Mesendoderm (in vitro differentiated cells): Measurements from ENCODE around the gene TMEM108.
A peak's percentile ranks its signal among the peaks of the same experiment; 100 is the strongest.

Experiments
- DNase-seq: peaks from one replicate; pipeline ENCODE4 v3.0.0; 2013
- H2AK5ac ChIP-seq: 2 replicates; pipeline ENCODE4 v1.6.1; 2013; ENCODE audit warnings: low read length, inconsistent platforms
- H2BK120ac ChIP-seq: 2 replicates; pipeline ENCODE4 v1.6.1; 2013; ENCODE audit warnings: low read depth, mild to moderate bottlenecking, low read length, moderate library complexity, mixed read lengths
- H2BK15ac ChIP-seq: replicated peaks from 2 replicates; pipeline ENCODE4 v1.6.1; 2013; ENCODE audit warnings: low read depth, mild to moderate bottlenecking, moderate library complexity
- H2BK5ac ChIP-seq: 2 replicates; pipeline ENCODE4 v1.6.1; 2013; ENCODE audit warnings: low read length, inconsistent platforms
- H3K18ac ChIP-seq: 2 replicates; pipeline ENCODE4 v1.6.1; 2013; ENCODE audit warnings: mild to moderate bottlenecking, low read length, mixed read lengths
- H3K23ac ChIP-seq: one replicate; pipeline ENCODE4 v1.6.1; 2013; ENCODE audit warnings: low read length
- H3K27ac ChIP-seq: 2 replicates; pipeline ENCODE4 v1.5.1; 2013; ENCODE audit warnings: low read depth, mild to moderate bottlenecking, inconsistent platforms, low read length, moderate library complexity
- H3K27me3 ChIP-seq: 2 replicates; pipeline ENCODE4 v1.6.1; 2013; ENCODE audit warnings: low read length, control low read depth, mild to moderate bottlenecking, inconsistent platforms; ENCODE audit not compliant: insufficient read depth, poor library complexity
- H3K36me3 ChIP-seq: 2 replicates; pipeline ENCODE4 v1.6.1; 2013; ENCODE audit warnings: low read length, inconsistent platforms; ENCODE audit not compliant: control insufficient read depth, insufficient read depth
- H3K4ac ChIP-seq: one replicate; pipeline ENCODE4 v1.6.1; 2013; ENCODE audit warnings: low read depth, mild to moderate bottlenecking, low read length, moderate library complexity
- H3K4me1 ChIP-seq: 2 replicates; pipeline ENCODE4 v1.6.1; 2013; ENCODE audit warnings: low read depth, low read length, inconsistent platforms; ENCODE audit not compliant: control insufficient read depth
- H3K4me2 ChIP-seq: 2 replicates; pipeline ENCODE4 v1.6.1; 2013; ENCODE audit warnings: low read length
- H3K4me3 ChIP-seq: 2 replicates; pipeline ENCODE4 v1.5.1; 2013; ENCODE audit warnings: mild to moderate bottlenecking, low read length
- H3K56ac ChIP-seq: one replicate; pipeline ENCODE4 v1.6.1; 2013; ENCODE audit warnings: low read length
- H3K79me1 ChIP-seq: 2 replicates; pipeline ENCODE4 v1.6.1; 2013; ENCODE audit warnings: low read length, inconsistent platforms
- H3K79me2 ChIP-seq: 2 replicates; pipeline ENCODE4 v1.6.1; 2013; ENCODE audit warnings: mild to moderate bottlenecking, low read length; ENCODE audit not compliant: control insufficient read depth, insufficient read depth
- H3K9ac ChIP-seq: 2 replicates; pipeline ENCODE4 v1.6.1; 2013; ENCODE audit warnings: low read length, inconsistent platforms
- H4K5ac ChIP-seq: one replicate; pipeline ENCODE4 v1.6.1; 2013; ENCODE audit warnings: low read length
- H4K8ac ChIP-seq: one replicate; pipeline ENCODE4 v1.6.1; 2013; ENCODE audit warnings: low read depth, mild to moderate bottlenecking, control low read depth, low read length, moderate library complexity
- WGBS: extraction: QIAGEN DNeasy Blood & Tissue Kit; methylation state at CpG from one replicate; pipeline ENCODE4 v1.1.7; 2013; ENCODE audit warnings: low lambda C conversion rate, missing lambda C conversion rate; ENCODE audit not compliant: insufficient coverage; ENCODE audit errors: extremely low coverage; 5-methylcytosine and 5-hydroxymethylcytosine counted together

The TMEM108 gene

DNA sequence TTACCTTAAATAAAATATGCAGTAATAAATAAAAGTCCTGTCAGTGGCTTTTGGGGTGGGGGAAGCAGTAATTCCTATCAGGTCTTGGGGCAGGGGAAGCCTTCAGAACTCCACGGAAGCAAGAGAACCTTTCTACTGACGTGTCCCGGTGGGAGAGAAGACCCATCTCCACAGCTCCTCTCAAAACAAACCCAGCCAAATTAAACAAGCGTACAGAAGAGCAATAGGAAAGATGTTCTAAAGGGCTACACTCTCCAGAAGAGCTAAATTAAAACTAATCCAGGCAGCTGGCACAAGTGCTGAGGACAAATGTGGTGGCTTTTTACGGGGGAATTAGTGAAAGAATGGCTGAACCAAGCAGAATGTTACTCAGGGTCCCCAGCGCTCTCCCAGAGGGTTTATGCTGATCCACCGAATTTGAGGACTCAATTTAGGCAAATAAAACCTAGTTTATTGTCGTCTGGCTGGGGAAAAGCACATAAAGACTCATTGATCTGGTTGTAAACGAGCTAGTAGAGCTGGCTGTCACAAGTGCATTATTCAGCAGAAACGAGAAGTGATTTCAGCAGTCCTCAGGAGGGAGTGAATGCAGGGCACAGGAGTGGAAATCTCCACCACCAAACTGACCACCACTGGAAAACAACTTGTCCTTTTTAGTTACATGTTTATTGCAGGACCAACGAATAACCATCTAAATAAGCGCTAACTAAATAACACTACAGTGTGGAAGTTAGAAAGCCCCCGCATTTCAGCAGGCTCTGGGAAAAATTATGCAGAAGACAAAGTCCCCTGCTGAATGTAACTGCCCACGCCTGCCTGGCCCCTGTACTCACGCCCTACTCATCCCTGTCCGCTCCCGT is 375.2 kb downstream of the TMEM108 start:
- H3K56ac ChIP-seq, result no peak overlapping the region
- H3K4me2 ChIP-seq, result no peak overlapping the region
- H3K79me2 ChIP-seq, result no peaks in the 10 kb centered on the region
- no peak overlapping the region for H3K4me3 ChIP-seq
- no peak overlapping the region for H3K9ac ChIP-seq
- H2BK15ac ChIP-seq, result no peak overlapping the region
- no peak overlapping the region for H4K8ac ChIP-seq
- no peak overlapping the region for H3K27ac ChIP-seq
- H3K4me1 ChIP-seq, result no peaks in the 10 kb centered on the region
- H3K23ac ChIP-seq, result peak overlapping the region; percentile 66
- H3K18ac ChIP-seq, result no peak overlapping the region
- no peak overlapping the region for H3K4ac ChIP-seq
- no peaks in the 10 kb centered on the region for H3K36me3 ChIP-seq
- H3K79me1 ChIP-seq, result no peaks in the 10 kb centered on the region
- H4K5ac ChIP-seq, result no peak overlapping the region
- H2BK5ac ChIP-seq, result no peak overlapping the region
- no peak overlapping the region for H2BK120ac ChIP-seq
- no peak overlapping the region for H2AK5ac ChIP-seq
- peak; percentile 43 for DNase-seq
- WGBS, result no CpG with 5 or more reads among the region's 17 CpGs
- H3K27me3 ChIP-seq, result no peaks in the 10 kb centered on the region

DNA sequence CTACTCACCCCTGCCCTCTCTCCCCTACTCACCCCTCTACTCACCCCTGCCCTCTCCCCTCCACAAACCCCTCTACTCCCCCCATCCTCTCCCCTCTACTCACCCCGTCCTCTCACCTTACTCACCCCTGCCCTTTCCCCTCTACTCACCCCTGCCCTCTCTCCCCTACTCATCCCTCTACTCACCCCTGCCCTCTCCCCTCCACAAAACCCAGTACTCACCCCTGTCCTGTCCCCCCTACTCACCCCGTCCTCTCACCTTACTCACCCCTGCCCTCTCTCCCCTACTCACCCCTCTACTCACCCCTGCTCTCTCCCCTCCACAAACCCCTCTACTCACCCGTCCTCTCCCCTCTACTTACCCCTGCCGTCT is 375.8 kb downstream of the TMEM108 start:
- no peak overlapping the region for H3K18ac ChIP-seq
- no peak overlapping the region for H2BK15ac ChIP-seq
- H3K4me2 ChIP-seq, result no peak overlapping the region
- 100% methylated on average over 2 of the region's 4 CpGs for WGBS
- H2BK5ac ChIP-seq, result no peak overlapping the region
- no peaks in the 10 kb centered on the region for H3K36me3 ChIP-seq
- H3K56ac ChIP-seq, result no peak overlapping the region
- no peak overlapping the region for H4K5ac ChIP-seq
- no peaks in the 10 kb centered on the region for H3K79me2 ChIP-seq
- H4K8ac ChIP-seq, result no peak overlapping the region
- no peak overlapping the region for H3K4me3 ChIP-seq
- no peak for DNase-seq
- no peaks in the 10 kb centered on the region for H3K27me3 ChIP-seq
- H3K79me1 ChIP-seq, result no peaks in the 10 kb centered on the region
- H2AK5ac ChIP-seq, result no peak overlapping the region
- no peak overlapping the region for H3K4ac ChIP-seq
- no peak overlapping the region for H2BK120ac ChIP-seq
- no peak overlapping the region for H3K9ac ChIP-seq
- H3K27ac ChIP-seq, result no peak overlapping the region
- no peak overlapping the region for H3K23ac ChIP-seq
- H3K4me1 ChIP-seq, result no peaks in the 10 kb centered on the region

DNA sequence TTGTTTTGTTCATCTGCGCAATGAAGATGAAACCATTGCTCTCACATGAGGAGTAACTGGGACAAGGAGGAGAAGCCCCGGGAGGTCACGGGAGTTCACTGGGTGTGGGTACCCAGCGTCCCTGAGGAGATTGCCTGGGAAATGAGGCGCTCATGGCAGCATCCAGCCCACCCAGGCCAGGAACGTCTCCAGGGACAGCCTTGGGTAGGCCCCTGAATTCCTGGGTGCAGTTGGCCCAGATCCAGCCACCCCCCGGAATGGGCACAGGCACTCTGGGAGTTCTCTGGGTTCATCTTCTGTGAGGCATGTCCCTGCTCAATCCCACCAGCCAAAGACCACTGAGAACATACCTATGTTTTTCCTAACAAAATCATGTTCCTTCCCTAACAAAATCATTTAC is 380.2 kb downstream of the TMEM108 start:
- Histone ChIP-seq H3K79me2 (no peaks in the 10 kb centered on the region), H3K4me3 (no peak overlapping the region), H3K27ac (no peak overlapping the region), H3K36me3 (no peaks in the 10 kb centered on the region), H4K5ac (no peak overlapping the region), H3K27me3 (no peaks in the 10 kb centered on the region), H3K23ac (no peak overlapping the region), H3K9ac (no peak overlapping the region), H3K79me1 (no peaks in the 10 kb centered on the region), H2BK120ac (no peak overlapping the region), H2BK5ac (no peak overlapping the region), H3K56ac (no peak overlapping the region), H3K18ac (no peak overlapping the region), H3K4me1 (no peaks in the 10 kb centered on the region), H4K8ac (no peak overlapping the region), H3K4ac (no peak overlapping the region), H2BK15ac (no peak overlapping the region), H3K4me2 (no peak overlapping the region), H2AK5ac (no peak overlapping the region)
- no CpG with 5 or more reads among the region's 7 CpGs for WGBS
- DNase-seq, result no peak

DNA sequence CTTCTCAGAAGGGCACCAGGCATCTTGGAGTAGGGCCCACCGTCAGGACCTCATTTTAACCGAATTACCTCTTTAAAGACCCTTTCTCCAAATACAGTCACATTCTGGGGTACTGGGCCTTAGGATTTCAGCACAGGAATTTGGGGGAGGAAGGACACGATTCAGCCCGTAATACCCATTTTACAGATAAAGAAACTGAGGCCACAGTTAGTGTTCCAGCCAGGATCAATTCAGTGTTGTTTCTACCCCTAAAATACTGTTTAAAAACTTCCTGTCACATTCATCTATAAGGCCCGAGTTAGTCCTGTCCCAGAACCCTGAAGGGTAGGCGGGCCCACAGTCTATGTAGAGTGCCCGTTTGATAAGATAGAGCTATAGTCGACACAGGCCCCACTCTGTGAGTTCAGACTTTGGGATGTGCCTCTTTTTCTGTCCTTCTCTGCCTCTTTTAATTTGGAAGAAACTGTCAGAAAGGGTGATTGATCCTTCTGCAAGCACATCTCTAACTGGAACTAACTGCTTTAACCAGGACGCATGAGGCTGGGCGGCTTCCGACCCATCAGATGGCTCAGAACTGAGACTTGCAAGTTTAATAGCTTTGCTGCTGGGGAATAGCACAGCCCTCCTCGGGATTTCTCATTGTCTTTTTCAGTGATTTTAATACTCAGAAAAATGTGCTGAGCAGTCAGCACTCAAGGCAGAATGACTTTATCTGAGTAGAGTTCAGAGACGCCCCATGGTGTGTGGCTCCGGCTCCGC is 381.1 kb downstream of the TMEM108 start:
- no peaks in the 10 kb centered on the region for H3K4me1 ChIP-seq
- H2BK5ac ChIP-seq, result no peak overlapping the region
- H3K79me1 ChIP-seq, result no peaks in the 10 kb centered on the region
- H3K79me2 ChIP-seq, result no peaks in the 10 kb centered on the region
- no peaks in the 10 kb centered on the region for H3K27me3 ChIP-seq
- no peak overlapping the region for H3K4me3 ChIP-seq
- H4K8ac ChIP-seq, result no peak overlapping the region
- H3K4ac ChIP-seq, result no peak overlapping the region
- H3K18ac ChIP-seq, result no peak overlapping the region
- DNase-seq, result no peak
- H4K5ac ChIP-seq, result no peak overlapping the region
- no peak overlapping the region for H2BK15ac ChIP-seq
- H2BK120ac ChIP-seq, result no peak overlapping the region
- H3K36me3 ChIP-seq, result no peaks in the 10 kb centered on the region
- no peak overlapping the region for H2AK5ac ChIP-seq
- no peak overlapping the region for H3K23ac ChIP-seq
- no peak overlapping the region for H3K9ac ChIP-seq
- H3K27ac ChIP-seq, result no peak overlapping the region
- no peak overlapping the region for H3K4me2 ChIP-seq
- H3K56ac ChIP-seq, result no peak overlapping the region
- WGBS, result no CpG with 5 or more reads among the region's 15 CpGs

DNA sequence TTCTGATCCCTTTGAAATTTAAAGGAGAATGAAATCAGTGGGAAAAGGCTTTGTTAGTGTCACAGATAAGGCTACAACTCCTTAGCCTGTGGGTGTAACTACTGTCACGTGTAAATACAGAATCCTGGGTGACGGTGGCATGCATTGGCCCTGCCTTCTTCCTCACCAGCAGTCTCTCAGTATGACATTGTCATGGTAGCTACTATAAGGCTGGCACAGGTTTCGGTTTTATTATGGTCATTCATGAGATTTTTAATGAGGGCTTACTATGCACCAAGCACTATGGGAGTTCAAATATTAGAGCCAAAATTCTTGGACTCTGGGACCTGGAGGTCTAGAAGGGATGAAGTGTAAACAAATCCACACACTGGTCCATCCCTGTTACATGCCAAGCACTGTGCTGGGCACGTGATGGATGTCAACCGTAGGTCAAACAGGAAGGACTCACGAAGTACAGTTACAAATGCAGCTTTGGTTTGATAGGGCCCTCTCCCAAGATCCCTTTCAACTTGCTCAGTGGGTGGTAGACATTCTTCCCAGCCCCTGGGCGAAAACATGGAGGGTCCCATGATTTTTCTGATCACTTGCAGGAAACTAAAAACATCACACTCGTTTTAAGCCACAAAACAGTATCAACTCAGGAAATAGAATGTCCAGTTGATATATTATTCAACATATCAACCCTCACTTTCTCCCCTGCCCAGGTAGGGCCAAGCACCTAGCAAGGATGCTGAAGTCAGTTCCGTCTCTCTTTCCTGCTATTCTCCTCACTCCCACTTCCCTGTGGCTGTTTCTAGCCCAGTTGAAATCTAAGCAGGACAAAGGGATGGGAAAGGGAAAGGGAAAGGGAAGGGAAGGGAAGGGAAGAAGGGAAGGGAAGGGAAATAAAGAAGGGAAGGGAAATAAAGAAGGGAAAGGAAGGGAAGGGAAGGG is 387.0 kb downstream of the TMEM108 start:
- Histone ChIP-seq H3K79me1 (no peaks in the 10 kb centered on the region), H3K27me3 (no peaks in the 10 kb centered on the region), H3K4me2 (no peak overlapping the region), H3K79me2 (no peaks in the 10 kb centered on the region), H4K8ac (no peak overlapping the region), H4K5ac (no peak overlapping the region), H3K4me3 (no peak overlapping the region), H2AK5ac (no peak overlapping the region), H2BK120ac (no peak overlapping the region), H3K4me1 (no peaks in the 10 kb centered on the region), H2BK5ac (no peak overlapping the region), H3K36me3 (no peaks in the 10 kb centered on the region), H3K9ac (no peak overlapping the region), H3K18ac (no peak overlapping the region), H2BK15ac (no peak overlapping the region), H3K4ac (no peak overlapping the region), H3K27ac (no peak overlapping the region), H3K56ac (no peak overlapping the region), H3K23ac (no peak overlapping the region)
- DNase-seq, result no peak
- no CpG with 5 or more reads among the region's 9 CpGs for WGBS
